ENCODE data around the gene MLKL. TPM values are rescaled to one million over a fixed set of nuclear protein-coding genes. Genes with fewer than 3 reads are reported as not detected.
A peak's percentile ranks its signal among the peaks of the same experiment; 100 is the strongest.

The MLKL gene
- total RNA-seq, 1 donor from 2014 or later = 1.4 TPM

- DNase-seq (ENCODE audit: low read depth) = no peak
These were observed 48.4 kb downstream of the MLKL start for GRCh38 chr16:74652249-74652648.

- no peak for DNase-seq (ENCODE audit: low read depth)
These were observed 48.8 kb downstream of the MLKL start for GRCh38 chr16:74651841-74652240.

DNA sequence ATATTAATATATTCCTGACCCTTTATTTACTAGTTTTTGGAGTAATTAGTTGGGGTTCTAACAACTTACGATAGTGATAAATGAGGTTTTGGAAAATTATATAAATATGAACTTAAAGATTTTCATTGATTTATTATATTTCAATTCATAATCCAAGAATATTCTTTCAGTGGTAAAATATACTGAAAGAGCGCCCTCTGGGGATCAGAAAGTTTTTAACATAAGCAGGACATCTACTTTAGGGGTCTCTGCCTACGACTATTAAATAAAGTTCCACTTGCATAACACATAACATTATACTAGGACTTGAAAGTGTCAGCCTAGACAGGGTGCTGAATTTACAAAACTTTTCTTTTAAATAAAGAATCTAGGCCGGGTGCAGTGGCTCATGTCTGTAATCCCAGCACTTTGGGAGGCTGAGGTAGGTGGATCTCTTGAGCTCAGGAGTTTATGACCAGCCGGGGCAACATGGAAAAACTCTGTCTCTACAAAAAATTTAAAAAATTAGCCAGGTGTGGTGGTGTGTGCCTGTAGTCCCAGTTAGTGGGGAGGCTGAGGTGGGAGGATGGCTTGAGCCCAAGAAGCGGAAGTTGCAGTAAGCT lies 49.6 kb downstream of the MLKL start:
- no peak for DNase-seq (ENCODE audit: low read depth)

DNA sequence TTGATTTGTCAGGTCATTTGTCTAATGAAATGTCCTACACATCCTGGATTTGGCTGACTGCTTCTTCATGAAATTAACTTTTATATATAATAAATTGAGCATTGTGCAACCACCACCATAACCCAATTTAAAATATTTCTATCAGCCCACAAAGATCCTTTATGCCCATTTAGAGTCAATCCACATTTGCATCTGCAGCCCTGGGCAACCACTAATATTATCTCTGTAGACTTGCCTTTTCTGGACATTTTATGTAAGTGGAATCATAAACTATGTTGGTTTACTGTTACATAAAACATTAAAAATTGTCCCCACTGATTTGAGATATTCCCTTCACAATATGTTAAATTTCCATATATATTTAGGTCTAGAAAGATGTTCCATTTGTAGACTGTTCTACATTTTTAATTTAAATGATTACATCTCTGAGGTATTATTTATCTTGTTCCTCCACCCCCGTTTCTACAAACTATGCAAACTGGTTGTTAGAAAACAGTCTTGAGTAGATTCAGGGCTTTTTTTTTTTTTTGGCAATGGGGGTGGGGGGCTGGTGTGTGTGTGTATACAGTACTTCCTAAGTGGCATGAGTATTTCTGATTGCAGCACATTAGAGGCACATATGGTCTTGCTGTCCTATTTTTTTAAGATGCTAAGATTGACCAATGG lies 50.7 kb downstream of the MLKL start:
- DNase-seq (ENCODE audit: low read depth) = no peak

DNA sequence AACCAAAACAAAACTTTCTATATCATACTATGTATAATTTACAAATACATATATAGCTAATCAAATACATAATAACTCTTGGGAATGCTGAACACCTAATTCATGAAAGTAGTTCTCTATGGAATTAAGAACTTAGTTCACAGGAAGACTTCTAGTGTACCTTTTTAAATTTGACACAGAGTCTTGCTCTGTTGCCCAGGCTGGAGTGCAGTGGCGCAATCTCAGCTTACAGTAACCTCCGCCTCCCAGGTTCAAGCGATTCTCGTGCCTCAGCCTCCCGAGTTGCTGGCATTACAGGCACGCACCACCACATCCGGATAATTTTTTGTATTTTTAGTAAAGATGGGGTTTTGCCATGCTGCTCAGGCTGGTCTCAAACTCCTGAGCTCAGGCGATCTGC lies 58.7 kb downstream of the MLKL start:
- DNase-seq (ENCODE audit: low read depth) = no peak

DNA sequence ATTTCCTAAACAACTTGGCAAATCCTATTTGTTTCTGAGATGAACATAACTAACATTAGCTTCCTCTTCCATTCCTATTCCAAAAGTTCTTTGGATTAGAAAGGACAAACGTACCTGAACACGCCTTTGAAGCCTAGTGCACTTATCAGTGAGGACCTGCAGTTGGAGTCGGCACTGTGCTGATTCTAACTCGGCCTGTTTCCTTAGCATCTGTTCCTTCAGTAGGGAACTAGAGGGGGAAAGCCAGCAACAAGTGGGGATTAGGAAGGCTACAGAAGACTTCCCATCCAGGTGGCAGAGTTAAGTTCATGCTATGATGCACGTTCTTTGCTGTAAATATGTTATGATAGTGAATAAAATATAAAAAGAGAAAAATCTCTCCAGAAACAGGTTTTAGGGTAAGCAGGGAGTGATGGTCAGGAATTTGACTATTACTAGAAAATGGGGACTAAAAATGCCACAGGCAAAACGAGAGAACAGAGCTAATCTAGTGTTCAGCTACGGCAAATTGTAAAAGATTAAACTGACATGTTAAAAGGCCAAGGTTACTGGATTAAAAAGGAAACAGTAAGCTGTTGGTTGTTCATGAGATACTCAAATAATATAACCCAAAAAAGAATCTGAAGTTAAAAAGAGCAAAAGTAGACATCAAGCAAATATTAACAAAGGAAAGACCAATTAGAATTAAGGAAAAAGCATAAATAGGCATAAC lies 62.8 kb downstream of the MLKL start:
- DNase-seq (ENCODE audit: low read depth) = no peak

DNA sequence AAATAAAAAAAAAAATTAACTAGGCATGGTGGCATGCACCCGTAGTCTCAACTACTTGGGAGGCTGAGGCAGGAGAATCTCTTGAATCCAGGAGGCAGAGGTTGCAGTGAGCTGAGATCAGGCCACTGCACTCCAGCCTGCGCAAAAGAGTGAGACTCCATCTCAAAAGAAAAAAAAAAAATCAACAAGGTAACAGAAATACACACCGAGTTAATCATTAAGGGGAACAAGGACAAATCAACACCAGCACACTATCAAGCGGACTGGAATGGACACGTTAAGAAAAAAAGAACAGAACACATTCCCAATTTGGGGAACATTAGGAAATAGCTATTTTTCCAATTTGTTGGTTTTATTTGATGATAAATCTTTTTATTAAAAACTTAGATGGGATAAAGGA lies 65.4 kb downstream of the MLKL start:
- DNase-seq (ENCODE audit: low read depth) = no peak

DNA sequence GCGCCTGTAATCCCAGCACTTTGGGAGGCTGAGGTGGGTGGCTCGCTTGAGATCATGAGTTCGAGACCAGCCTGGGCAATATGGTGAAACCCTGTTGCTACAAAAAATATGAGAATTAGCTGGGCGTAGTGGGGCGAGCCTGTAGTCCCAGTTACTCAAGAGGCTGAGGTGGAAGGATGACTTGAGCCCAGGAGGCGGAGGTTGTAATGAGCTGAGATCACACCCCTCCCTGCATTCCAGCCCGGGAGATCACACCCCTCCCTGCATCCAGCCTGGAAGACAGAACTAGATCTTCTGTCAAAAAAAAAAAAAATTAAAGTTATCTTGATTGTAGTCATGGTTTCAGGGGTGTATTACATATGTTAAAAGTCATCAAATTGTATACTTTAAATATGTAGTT lies 67.0 kb downstream of the MLKL start:
- no peak for DNase-seq (ENCODE audit: low read depth)

- peak; percentile 27 for DNase-seq (ENCODE audit: low read depth)
These were observed 73.0 kb downstream of the MLKL start for GRCh38 chr16:74627506-74628220.

- no peak for DNase-seq (ENCODE audit: low read depth)
These were observed 73.8 kb downstream of the MLKL start for GRCh38 chr16:74626741-74627416.

DNA sequence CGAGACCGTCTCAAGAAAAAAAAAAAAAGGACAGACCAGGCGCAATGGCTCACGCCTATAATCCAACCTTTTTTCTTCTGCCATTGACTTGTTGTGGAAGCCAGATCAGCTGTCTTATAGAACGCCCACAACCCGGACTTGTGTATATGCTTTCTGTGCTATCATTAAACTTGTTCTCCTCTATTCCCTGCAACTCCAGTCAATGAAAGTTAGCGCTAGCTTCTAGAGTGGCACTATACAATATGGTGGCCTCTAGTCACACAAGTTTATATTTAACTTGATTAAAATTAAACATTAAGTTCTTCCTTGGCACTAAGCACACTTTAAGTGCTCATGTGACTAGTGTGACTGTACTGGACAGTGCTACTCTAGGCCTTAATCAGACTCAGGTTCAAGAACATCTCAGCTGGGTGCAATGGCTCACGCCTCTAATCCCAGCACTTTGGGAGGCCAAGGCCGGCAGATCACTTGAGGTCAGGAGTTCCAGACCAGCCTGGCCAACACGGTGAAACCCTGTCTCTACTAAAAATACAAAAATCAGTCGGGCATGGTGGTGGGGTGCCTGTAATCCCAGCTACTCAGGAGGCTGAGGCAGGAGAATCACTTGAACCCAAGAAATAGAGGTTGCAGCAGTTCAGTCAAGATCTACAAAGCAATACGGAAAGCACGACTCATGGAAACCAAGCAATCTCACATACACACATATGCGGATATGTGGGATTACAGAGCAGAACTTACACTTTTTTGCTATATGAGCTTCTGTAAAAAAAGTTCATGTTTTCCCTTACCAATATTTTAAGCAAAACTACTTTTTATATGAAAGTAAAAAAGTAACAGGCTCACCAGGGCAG lies 74.9 kb downstream of the MLKL start:
- no peak for DNase-seq (ENCODE audit: low read depth)

DNA sequence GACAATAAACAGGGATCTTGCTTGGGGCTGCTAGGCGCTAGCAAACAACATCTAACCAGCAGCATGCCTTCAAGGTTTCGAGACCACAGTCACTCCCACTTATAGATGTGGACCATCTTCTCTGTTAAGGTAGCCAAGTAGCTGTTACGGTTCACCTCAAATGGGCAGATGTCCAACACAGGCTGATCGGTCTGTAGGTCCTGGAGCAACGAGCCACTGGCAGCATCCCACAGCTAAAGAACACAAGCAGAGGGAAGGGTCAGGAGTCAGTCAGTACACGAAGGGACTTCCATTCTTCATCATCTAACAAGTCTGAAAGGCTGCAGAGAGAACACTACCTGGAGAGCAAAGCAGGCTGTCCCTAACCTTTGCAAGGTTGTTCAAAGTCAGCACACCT lies 76.8 kb downstream of the MLKL start:
- DNase-seq (ENCODE audit: low read depth) = no peak

- peak; percentile 66 for DNase-seq (ENCODE audit: low read depth)
These were observed 77.3 kb downstream of the MLKL start for GRCh38 chr16:74623214-74623838.

DNA sequence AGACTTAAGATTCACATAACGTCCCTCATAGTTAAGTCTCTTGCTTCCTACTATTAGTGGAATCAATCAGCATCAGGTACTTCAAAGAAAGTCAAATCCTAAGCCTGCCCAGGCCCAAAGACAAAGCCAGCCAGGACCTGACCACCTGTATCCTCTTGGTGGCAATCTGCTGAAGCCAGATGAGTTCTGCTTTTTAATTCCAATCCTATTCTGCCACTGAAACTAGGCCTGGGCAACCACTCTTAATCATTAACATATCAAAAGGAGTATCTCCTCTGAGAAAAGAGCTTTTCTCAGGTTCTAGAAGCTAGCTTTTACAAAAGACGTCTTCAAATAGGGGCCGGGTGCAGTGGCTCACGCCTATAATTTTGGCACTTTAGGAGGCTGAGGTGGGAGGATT lies 78.7 kb downstream of the MLKL start:
- no peak for DNase-seq (ENCODE audit: low read depth)

Other genes starting within 250 kb of the MLKL start
- gene GLG1, start 93.7 kb downstream of the MLKL start, total RNA-seq = 78.9 and 105 TPM in 2 replicates
- 13.0 and 14.1 TPM in 2 replicates for gene RFWD3, start 34.0 kb downstream of the MLKL start, total RNA-seq
- not detected in 2 replicates for gene FA2H, start 74.0 kb upstream of the MLKL start, total RNA-seq

Data from myocyte (in vitro differentiated cells).